DMS53 treated with DMSO at 0.1 percent for 48 hours (cell line): ENCODE measurements around the gene LAMTOR4.

ENCODE experiments used
- DNase-seq: peaks from one replicate; lab custom pipeline; 2025; ENCODE audit not compliant: unreplicated experiment; lab: John Stamatoyannopoulos, UW

Gene LAMTOR4

DNA sequence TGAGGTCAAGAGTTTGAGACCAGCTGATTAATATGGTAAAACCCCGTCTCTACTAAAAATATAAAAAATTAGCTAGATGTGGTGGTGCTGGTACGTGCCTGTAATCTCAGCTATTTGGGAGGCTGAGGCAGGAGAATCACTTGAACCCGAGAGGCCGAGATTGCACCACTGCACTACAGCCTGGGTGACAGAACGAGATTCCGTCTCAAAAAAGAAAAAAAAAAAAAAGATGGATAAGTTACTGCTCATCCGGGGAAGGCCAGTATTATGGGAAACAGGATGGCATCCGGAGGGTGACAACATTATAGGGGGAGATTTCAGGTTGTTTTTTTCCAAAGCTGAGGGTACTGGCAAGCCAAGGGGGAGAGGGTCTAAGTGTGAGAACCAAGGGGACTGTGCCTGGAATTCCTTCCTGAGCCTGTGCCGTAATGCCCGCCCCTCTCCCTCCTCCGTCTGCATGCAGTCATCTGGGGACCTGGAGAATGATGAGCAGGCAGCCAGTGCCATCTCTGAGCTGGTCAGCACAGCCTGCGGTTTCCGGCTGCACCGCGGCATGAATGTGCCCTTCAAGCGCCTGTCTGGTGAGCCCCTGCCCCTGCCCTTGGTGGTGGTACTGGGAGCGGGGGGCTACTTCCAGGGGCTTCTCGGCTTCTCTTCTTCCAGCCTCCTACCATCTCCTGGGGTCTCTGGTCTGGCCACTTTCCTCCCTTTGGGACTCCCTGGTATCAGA is 4.4 kb downstream of the LAMTOR4 start:
- DNase-seq = no peak

DNA sequence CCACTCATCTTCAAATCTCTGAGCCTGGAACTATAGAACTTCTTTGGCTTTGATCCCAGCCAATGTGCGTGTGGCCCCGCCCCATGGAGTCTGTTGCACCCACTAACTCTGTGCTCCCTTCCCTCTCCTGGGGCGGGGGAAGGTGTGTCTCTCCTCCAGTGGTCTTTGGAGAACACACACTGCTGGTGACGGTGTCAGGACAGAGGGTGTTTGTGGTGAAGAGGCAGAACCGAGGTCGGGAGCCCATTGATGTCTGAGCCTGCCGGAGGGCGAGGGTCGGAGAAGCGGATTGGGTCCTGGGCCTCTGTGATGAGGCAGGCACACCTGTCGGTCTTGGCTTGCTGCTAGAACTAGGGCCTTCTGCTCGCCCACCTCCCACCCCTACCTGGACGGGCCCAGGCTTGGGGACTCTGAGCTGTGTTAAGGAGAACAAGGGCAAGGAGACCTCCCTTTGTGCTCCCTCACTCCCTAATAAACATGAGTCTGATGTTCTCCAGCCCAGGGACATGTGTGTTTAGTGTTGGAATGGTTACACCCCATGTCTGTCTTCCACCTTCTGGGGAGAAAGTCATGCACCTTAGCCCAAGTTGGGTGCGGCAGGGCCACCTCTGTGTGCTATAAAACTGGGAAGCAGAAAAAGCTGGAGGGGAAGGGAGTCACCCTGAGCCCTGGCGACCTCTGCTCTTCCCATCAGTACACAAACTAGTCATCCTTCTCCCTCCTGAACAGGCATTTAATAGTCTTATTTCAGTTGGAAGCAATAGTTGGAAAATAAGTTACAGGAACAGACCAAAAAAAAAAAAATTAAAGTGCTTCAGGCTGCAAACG is 5.2 kb downstream of the LAMTOR4 start:
- no peak for DNase-seq

DNA sequence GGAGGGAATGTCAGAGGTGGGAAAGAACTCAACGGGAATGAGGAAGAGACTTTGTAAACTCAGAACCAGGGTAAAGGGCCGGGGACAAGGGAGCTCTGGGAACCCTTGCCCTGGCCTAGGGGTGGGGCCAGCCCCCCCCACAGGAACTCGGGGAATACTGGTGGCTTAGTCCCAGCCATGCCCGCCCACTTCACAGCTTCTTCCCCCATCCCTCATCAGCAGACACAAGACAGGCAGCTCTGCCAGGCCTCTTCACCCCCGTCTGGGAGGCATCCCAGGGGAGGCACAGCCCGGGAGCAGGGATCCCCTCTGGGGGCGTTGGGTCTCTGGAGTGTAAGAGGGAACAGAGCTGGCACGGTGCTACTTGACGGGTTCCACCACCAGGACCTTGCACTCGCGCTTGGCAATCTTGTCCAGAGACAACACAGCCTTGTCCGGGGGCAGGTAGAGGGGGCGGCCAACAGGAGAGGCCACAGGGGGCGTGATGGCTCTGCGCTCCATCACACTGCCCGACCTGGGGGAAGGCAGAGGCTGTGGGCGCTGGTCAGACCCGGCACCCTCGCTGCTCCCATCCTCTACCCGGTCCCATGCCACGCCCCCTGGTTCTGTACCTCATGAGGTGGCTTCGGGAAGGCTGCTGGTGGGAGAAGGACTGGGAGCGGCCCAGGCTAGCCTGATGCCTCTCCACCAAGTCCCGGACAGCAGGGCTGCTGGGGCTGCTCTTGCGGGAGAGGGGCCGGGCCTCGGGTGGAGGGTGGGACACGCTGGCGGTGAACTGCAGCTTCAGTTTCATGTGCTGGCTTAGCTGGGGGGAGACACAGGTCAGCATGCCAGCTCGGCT is 6.2 kb downstream of the LAMTOR4 start:
- no peak for DNase-seq

DNA sequence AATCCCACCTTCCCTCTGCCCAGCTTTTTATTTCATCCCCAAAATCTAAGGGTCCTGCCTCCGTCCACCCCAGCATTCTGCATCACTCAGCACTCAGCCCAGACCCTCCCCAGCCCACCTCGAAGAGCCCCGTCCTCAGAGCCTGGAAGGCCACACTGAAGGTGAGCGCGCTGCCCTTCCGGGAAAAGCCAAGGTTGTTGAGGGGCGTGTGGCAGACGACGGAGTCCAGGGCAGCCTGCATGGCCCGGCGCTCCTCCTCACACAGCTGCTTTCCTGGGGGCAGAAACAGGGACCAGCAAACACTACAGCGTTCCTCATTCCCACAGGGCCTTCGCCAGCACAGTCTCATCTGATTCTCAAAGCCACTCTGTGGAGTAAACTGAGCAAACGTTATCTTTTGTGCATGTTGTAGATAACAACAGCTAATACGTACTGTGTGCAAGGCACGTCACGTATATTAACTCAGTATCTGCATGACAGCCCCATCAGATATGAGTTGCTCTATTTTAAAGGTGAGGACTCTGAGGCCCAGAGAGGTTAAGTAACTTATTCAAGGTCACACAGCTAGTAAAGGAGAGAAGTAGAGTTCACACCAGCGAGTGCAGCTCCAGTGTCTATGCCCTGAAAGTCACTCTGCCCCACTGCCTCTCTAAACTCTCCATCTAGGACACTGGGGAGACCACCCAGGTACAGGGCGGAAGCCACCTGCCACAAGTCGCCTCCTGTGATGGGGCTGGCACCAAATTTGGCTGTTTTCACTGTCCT is 7.0 kb downstream of the LAMTOR4 start:
- no peak for DNase-seq

DNA sequence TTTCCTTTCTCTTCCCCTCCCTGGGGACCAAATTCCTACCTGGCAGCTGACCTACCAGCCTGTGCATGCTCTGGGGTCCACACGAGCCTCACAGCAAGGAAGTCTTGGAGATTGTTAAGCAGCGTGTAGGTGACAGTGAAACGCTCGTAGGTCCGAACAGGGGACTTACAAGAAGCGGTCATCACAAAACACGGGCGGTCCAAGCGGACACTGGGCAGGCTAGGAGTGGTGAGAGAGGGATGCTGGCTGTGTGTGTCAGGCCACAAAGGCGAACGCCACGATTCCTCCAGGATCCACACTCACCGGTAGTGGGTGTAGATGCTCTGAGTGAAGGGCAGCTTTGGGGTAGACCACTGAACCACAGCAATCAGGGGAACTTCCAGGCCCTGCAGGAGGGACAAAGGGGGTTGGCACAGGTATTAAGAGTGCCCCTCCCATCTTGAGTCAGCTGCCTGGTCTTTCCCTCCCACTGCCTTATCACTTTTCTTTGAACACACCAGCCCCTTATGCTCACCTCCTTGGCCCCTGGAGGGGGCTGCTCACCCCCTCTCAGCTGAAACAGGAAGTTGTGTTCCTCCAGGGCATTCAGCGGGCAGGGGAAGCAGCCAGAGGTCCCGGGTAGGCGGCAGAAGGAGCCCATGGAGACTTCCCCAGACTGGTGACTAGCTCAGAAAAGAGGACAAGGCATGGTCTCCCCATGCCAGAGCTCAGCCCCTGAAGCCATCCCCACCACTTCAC is 7.8 kb downstream of the LAMTOR4 start:
- DNase-seq = no peak

DNA sequence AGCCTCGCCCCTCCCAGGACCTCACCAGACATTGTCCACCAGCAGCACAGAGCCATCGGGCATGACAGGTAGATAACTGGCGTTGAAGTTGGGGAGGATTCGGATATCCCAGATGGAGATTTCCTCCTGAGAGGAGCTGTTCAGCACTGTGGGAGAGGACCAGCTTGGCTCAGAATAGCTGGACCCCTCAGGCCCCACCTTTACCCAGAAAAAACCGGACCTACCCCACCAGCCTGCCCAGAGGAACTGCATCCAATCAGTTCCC is 8.3 kb downstream of the LAMTOR4 start:
- no peak for DNase-seq

DNA sequence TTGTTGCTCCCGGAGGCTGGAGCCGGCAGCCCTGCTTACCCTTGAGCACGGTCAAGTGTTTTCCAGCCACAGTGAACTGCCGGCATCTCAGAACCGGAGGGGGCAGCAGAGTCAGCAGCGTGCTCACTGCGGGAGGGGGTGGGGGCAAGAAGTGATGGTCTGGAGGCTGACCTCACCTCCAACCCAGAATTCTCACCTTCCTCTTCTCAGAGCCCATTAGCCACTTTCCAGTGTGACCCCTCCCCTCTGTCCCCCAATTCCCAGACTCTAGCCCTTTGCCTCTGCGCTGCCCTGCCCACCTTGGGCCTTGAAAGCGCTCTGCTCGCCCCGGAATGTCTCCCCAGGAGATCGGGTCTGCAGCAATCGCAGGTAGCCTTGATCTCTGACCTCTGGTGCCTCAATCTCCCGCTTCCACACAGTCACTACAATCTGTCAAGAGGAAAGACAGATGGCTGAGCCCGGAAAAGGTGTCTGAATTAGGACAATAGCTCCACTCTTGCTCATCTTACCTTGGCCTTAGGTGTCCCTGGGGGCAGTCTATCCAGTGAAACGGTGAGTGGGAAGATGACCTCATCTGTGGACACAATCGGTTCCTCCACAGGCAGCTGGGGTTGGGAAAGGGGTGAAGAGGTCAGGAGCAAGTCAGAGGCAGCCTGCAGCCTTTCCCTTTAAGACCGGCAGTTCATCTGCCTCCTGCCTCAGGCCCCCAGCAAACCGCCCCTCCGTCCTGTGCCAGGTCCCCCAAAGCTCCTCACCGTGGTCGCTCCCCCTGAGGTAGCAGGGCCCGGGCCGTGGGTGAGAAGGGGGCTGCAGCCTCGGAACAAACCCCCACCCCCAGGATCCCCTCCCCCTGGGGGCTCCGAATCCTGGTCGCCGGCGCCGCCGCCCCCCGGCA is 8.9 kb downstream of the LAMTOR4 start:
- DNase-seq = peak; percentile 93

DNA sequence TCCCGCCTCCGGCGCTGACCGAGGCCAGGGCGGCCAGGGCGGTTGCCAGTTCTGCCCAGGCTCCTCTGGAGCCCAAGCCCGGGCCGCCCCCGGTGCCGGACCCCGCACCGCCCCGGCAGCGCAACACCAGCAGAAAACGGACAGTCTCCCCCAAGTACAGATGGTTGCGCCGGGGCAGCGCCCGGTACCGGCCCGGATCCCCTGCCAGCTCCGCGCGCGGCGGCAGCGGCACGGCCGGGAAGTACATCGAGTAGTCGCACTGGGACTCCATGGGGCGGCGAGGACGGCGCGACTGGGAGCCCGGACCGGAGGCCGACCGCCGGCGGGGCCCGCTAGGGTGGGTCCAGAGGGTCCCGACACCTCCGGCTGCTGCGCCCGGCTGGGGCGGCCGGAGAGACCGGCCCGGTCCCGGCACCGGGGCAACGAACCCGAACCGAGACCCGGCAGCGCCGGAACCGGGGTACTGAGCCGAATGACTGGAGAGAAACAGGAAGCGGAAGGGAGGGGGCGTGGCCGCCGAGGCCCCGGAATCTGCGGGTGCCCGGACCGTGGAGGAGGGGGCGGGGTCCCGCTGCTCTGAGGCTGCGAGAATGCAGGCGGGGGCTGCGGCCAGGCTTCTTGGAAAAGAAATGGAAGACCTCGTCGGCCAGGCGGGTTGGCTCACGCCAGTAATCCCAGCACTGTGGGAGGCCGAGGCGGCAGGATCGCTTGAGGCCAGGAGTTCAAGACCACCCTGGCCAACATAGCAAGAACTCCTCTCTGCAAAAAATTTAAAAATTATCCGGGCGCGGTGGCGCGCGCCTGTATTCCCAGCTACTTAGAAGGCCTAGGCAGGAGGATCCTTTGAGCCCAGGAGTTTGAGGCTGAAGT is 9.7 kb downstream of the LAMTOR4 start, which contains the start of gene TRAPPC14:
TRAPPC14 (minus strand) TSS at position 495 of the 870 bp plus-strand sequence; CDS start at position 271, 224 bp downstream.
- peak; percentile 82 for DNase-seq

DNA sequence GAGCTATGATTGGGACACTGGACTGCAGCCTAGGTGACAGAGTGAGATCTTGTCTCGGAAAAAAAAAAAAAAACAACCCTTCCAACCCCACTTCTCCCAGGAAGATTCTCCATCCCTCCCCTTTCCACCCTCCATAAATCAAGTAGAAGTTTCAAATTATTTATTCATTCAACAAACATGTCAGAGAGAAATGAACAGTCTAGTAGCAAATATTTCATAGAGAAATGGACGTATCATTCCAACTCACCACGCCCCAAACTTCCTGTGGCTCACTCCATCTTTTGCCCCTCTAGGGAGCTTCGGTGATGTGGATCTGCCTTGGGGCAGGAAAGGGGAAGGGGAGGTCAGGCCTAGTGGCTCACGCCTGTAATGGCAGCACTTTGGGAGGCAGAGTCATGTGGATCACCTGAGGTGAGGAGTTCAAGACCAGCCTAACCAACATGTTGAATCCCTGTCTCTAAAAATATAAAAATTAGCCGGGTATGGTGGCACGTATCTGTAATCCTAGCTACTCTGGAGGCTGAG is 10.4 kb downstream of the LAMTOR4 start:
- no peak for DNase-seq

DNA sequence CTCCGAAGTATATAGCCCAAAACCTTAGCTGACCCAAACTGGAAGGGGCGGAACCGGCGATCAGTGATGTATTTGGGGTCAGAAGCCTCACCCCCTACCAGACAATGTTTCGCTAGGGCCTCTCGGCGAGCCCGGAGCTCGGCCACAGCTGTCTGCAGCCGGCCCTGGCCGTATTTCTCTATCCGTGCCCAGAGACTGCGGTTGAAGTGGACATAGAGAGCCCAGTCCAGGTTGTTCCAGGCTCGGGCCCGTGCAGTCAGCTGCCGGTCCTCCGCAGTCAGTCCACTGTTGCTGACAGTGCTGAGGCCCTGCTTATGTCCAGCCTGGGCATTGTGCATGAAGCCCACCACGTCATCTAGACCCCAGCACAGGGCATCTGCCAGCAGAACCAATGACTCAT is 11.3 kb downstream of the LAMTOR4 start:
- no peak for DNase-seq

DNA sequence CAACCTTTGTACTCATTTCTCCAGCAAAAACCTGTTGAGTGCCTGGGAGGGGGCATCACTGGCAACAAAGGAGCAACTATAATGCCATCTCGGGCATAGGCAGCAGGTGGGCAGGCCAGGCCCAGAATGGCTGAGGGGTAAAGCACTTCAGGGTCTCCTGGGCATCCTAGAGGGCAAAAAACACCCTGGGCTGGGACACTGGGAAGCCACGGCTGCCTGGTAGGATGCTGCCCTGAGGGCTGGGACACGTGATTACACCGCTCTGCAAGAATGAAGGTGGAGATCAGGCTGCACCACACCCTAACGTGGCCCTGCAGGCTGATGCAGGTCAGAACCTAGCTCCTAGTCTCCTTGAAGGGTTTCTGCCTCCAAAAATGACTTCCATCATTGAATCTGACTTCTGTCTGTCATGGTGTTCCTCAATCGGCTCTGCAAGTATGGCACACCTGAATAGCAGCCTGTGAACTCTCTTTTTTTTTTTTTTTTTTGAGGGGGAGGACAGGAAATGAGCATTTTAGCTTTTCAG is 14.4 kb downstream of the LAMTOR4 start:
- DNase-seq = no peak

DNA sequence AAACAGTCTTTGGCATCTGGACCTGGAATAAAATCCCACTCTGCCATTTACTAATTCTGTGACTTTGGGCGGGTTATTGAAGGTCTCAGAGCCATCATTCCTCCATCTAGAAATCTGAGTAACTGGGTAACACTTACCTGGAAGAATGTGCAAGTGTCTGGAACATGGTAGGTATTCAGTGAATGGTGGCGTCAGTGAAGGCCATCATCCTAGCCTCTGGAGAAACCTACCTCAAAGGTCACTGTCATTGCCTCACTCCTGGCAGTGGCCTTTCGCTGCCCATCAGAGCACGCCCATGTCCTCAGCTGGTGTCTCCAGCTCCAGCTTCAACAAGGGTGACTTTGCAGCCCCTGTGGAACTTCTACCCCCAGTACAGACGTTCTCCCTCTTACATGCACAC is 15.2 kb downstream of the LAMTOR4 start:
- DNase-seq = no peak

DNA sequence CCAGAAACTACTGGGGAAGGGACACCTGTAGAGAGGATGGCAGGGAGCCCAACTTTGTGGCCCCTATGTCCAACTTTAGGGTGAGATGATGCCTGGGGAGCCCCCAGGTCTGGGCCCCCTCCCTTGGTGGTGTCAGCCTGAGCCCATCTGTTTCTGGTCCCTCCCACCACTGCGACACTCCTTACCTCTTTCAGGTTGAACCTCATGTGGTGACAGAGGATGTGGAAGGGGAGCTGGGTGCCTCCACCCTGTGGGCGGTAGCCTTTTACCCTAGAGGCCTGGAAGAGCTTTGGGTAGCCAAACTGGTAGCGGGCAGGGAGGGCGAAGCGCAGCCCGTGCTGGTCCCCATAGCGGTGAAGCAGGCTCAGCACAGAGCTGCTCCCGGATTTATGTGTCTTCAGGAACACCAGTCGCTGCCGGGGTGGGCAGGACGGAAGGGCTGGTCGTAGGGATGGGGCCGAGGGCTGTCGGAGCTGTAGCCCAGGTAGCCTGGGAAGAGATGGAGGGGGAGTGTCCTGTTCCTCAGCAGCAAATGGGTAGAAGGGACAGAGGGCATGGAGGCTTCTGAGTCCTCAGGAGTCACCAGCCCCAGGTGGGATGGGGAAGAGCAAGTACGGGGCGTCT is 17.7 kb downstream of the LAMTOR4 start:
- no peak for DNase-seq

DNA sequence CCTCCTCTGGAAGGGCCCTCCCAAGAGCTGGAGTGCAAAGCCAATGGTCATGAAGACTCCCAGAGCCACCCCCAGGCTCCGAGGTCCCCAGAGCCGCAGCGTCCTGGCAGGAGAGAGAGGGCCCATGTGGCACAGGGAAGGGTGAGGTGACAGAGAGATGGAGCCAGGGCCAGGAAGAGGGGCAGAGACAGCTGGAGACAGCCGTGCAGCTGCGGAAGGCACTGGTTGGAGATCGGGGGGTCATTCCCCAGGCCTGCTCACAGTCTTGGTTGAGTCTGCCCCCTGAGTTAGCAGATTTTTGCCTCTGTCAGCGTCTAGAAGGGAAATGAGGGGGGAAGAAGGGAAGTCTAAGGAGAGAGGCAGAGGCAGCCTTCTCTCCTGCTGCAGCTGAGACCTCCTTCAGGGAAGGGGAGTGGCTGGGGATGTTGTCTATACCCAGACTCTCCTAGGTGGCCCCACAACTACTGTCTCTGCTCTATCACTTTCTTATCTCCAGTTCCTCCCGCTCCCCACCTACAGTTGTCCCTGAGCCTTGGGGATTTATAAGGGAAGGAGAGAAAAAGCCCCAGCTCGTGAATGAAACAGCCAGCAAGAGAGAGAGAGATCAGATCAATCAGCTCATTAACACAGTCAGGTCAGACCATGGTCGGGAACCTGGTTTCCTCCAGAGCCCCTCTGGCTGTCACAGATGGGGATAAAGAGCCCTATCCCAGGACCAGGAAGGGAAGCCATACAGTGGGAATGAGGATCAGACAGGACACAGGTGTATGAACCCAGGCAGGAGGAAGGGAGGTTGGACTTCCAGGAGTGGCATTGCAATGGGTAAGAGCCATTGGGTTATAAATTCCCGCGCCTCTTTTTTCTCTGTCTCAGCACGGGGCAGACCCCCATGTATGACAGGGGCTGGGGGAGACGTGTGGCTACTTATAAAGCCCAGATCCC is 18.5 kb downstream of the LAMTOR4 start:
- DNase-seq = no peak

DNA sequence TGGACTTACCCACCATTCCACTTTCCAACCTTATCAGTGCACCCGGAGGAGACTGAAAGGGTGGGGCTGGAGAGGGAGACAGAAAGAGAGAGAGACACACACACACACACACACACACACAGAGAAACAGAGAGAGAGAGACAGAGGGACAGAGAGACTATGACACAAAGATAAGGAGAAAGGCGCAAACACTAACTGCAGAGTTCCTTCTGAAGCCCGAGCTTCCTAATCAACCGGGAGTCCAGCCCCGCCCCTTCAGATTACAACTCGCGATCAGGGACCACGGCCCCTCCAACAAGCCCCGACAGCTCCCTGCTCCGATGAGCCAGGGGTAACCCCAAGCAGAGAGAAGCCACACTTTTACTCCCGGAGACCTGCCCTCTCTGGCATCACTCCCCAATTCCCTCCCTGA is 19.2 kb downstream of the LAMTOR4 start:
- DNase-seq = no peak

DNA sequence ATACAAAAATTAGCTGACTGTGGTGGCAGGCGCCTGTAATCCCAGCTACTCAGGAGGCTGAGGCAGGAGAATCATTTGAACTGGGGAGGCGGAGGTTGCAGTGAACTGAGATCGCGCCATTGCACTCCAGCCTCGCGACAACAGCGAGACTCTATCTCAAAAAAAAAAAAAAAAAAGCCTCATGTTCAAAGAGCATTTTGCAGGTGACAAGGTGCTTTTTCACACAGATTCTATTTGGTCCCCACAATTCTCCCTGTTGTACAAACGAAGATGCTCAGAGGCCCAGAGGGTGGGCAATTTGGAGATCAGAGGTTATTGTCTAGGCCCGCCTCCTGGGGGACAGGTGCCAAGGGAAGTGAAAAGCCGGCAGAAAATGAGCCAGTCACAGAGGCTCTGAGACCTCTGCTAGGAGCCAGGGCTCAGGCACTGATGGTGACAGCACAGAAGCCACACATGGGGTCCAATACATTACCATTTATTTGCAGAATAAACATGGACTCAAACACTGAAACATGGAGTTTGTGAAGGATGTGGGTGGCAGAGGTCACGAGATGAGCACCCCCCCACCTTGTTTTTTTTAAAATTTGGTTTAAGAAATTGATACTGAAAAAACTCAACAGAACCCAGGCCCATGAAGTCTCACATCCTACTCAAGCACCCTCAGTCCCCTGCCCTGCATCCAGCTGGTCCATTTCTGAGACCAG is 20.6 kb downstream of the LAMTOR4 start:
- DNase-seq = no peak
